Liver (tissue), 9 donors: ENCODE data around the gene ST3GAL4. TPM values are rescaled to one million over a fixed set of nuclear protein-coding genes. Genes with fewer than 3 reads are reported as not detected.

ENCODE experiments used
- DNase-seq: peaks from one replicate; pipeline ENCODE4 v3.0.0-alpha.2; 2017; ENCODE audit warnings: low spot score
- H3K27ac ChIP-seq, 2 donors: one replicate each; pipeline ENCODE4 v1.7.0; 2013; ENCODE audit warnings: inconsistent platforms in 2 of 2, low read length in 2 of 2, control low read depth in 1 of 2, low read depth in 1 of 2, mild to moderate bottlenecking in 1 of 2
- H3K27me3 ChIP-seq, 4 donors: one replicate each; pipeline versions ENCODE4 v1.6.1 to v1.7.0; 2013; ENCODE audit warnings: low read length in 3 of 4, inconsistent platforms in 1 of 4, mild to moderate bottlenecking in 1 of 4, moderate library complexity in 1 of 4; ENCODE audit not compliant: control insufficient read depth in 4 of 4, insufficient read depth in 4 of 4
- H3K36me3 ChIP-seq, 4 donors: one replicate each; pipeline versions ENCODE4 v1.6.1 to v1.7.0; 2013; ENCODE audit warnings: low read length in 3 of 4, mild to moderate bottlenecking in 3 of 4, low read depth in 1 of 4, moderate library complexity in 1 of 4; ENCODE audit not compliant: control insufficient read depth in 4 of 4, insufficient read depth in 3 of 4
- H3K4me1 ChIP-seq, 4 donors: one replicate each; pipeline versions ENCODE4 v1.6.1 to v1.7.0; 2013; ENCODE audit warnings: low read length in 3 of 4, mild to moderate bottlenecking in 3 of 4, moderate library complexity in 1 of 4; ENCODE audit not compliant: control insufficient read depth in 4 of 4, insufficient read depth in 4 of 4
- H3K4me3 ChIP-seq, 3 donors: one replicate each; pipeline versions ENCODE4 v1.6.1 to v1.7.0; 2013; ENCODE audit warnings: low read length in 3 of 3, control low read depth in 1 of 3, low read depth in 1 of 3, mild to moderate bottlenecking in 1 of 3
- H3K9ac ChIP-seq, 2 donors: one replicate each; pipeline ENCODE4 v1.7.0; 2013; ENCODE audit warnings: low read length in 2 of 2, mild to moderate bottlenecking in 2 of 2, moderate library complexity in 2 of 2, control low read depth in 1 of 2, low read depth in 1 of 2
- H3K9me3 ChIP-seq, 4 donors: one replicate each; pipeline versions ENCODE4 v1.6.1 to v1.7.0; 2013; ENCODE audit warnings: low read length in 3 of 4; ENCODE audit not compliant: control insufficient read depth in 4 of 4
- CTCF ChIP-seq: fragments of 150-350 bp; IDR thresholded peaks from 2 replicates; pipeline ENCODE4 v1.5.1; 2017; ENCODE audit warnings: improper control_type of control experiment, low read depth, low read length; ENCODE audit not compliant: missing input control
- EGR1 ChIP-seq, 2 donors: IDR thresholded peaks; 2 replicates each; pipeline ENCODE4 v1.6.1; 2016 to 2018; ENCODE audit warnings: antibody characterized with exemption in 2 of 2, low read depth in 2 of 2
- FOXA1 ChIP-seq: IDR thresholded peaks from 2 replicates; pipeline ENCODE4 v1.6.1; 2016; ENCODE audit warnings: antibody characterized with exemption
- GABPA ChIP-seq, 2 donors: IDR thresholded peaks in 1 of 2; conservative IDR thresholded peaks in 1 of 2; 2 replicates each; pipeline ENCODE4 v1.6.1; 2016; ENCODE audit warnings: antibody characterized with exemption in 2 of 2, mild to moderate bottlenecking in 1 of 2, moderate library complexity in 1 of 2
- HNF4A ChIP-seq, 2 donors: conservative IDR thresholded peaks; 2 replicates each; pipeline ENCODE4 v1.6.1; 2016; ENCODE audit warnings: antibody characterized with exemption in 2 of 2, mild to moderate bottlenecking in 2 of 2
- JUND ChIP-seq, 2 donors: IDR thresholded peaks; 2 replicates each; pipeline ENCODE4 v1.6.1; 2016; ENCODE audit warnings: antibody characterized with exemption in 2 of 2
- NR2F2 ChIP-seq: IDR thresholded peaks from 2 replicates; pipeline ENCODE4 v1.6.1; 2016; ENCODE audit warnings: antibody characterized with exemption
- RAD21 ChIP-seq, 2 donors: IDR thresholded peaks; 2 replicates each; pipeline ENCODE4 v1.6.1; 2016; ENCODE audit warnings: antibody characterized with exemption in 2 of 2, mild to moderate bottlenecking in 2 of 2
- YY1 ChIP-seq: IDR thresholded peaks from 2 replicates; pipeline ENCODE4 v1.6.1; 2016; ENCODE audit warnings: antibody characterized with exemption, mild to moderate bottlenecking
- WGBS: extraction: QIAGEN DNeasy Blood & Tissue Kit; methylation state at CpG from one replicate; pipeline ENCODE4 v1.1.7; 2013; 5-methylcytosine and 5-hydroxymethylcytosine counted together
- polyA plus RNA-seq, 2 donors: library from polyadenylated mRNA; stranded (reverse) in 1 of 2; unstranded in 1 of 2; fragments of 200-250 nt in 1 of 2; fragments of >200 nt in 1 of 2; fragmentation: Nextera tagmentation in 1 of 2; extraction: Ambion mirVana in 1 of 2; gene quantifications; one replicate each; pipeline versions ENCODE4 v1.2.1 to v1.2.3, GENCODE V29; 2013 to 2015
- total RNA-seq, 2 donors: library from RNA; depleted of rRNA; stranded (reverse); fragments of >200 nt; gene quantifications; one replicate each; pipeline ENCODE4 v1.2.3, GENCODE V29; 2014
- TF ChIP-seq, protein P1 (sequence below): IDR thresholded peaks from 2 replicates; pipeline ENCODE4 v1.6.1; 2016; ENCODE audit warnings: antibody characterized with exemption
- TF ChIP-seq, protein P2 (sequence below): IDR thresholded peaks from 2 replicates; pipeline ENCODE4 v1.6.1; 2016; ENCODE audit warnings: antibody characterized with exemption
- TF ChIP-seq, protein P3 (sequence below): IDR thresholded peaks from 2 replicates; pipeline ENCODE4 v1.6.1; 2016; ENCODE audit warnings: antibody characterized with exemption, mild to moderate bottlenecking
- donor health status: healthy.
- donor health status: healthy.
- donor health status: healthy.
- donor health status: healthy.
- donor health status: healthy.

ST3GAL4 gene
- total and polyA plus RNA-seq, 4 donors, result 4.5 to 18.4 (median 10.6) TPM

DNA sequence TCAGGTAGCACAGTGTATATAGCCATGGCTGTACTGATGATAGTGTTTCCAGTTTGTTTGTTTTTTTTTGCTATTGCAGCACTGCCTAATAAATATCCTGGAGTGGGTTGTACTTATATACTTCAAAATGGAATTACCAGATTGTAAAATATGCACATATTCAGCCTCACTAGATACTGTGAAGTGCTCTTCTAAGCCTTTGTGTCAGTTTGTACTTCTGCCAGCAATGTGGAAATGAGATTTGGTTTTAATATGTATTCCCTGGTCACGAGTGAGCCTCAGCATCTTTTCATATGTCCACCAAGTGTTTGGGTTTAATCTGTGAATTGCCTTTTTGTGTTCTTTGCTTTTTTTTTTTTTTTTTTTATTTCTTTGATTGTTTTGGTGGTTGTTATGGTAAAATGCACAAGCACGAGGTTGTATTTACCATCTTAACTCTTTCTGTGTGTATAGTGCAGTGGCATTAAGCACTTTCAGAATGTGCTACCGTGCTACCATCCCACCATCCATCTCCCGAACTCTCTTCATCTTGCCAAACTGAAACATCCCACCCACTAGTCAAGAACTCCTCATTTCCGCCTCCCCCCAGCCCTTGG lies 34.9 kb downstream of the ST3GAL4 start:
- Histone ChIP-seq H3K4me3 (no peak overlapping the region), H3K27me3 (no peaks in the 10 kb centered on the region), H3K36me3 (no peaks in the 10 kb centered on the region), H3K27ac (no peak overlapping the region), H3K9ac (no peak overlapping the region), H3K9me3 (no peaks in the 10 kb centered on the region), H3K4me1 (peaks cover 5 to 13% (median 9%) of the 10 kb centered on the region in 4 donors)
- DNase-seq, result no peak
- WGBS, result 72% methylated on average over 5 of the region's 5 CpGs
- TF ChIP-seq NR2F2 (no peak), FOXA1 (no peak), HNF4A (conservative IDR thresholded peaks at IDR 0.05) (no peak), YY1 (no peak)
- TF ChIP-seq, protein P1, sequence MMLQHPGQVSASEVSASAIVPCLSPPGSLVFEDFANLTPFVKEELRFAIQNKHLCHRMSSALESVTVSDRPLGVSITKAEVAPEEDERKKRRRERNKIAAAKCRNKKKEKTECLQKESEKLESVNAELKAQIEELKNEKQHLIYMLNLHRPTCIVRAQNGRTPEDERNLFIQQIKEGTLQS, result no peak

DNA sequence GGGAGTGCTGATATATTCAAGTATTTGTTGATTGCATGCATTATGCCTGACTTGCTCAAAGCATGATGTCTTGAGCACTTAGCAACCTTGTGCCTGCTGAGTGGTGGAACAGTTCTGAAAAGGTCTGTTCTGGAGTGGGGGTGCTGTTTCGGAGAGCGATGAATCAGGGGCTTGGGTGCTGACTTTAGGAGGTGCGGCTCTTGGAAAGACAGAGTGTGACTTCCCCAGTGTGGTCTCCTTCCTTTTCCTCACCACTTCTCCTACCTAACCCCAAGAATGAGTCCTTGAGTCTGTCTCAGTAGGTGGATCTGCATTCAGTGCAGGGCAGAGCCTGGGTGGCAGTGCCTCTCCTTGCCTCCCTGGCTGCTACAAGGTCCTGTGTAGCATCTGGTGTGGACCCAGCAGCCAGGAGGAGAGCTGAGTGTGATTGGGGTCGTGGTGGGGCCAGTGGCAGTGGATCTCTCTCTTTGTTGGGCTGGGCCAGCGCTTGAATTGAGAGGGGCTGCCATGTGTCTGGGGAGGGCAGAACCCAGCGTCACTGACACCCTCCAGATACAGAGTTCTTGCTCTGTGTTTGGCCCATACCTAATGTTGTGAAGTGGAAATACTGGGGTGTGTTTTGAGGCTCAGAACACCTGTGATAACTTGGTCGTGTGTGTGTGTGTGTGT lies 35.9 kb downstream of the ST3GAL4 start:
- Histone ChIP-seq H3K27me3 (no peaks in the 10 kb centered on the region), H3K9me3 (no peaks in the 10 kb centered on the region), H3K9ac (no peak overlapping the region), H3K4me3 (no peak overlapping the region), H3K27ac (no peak overlapping the region), H3K4me1 (peaks cover 5% of the 10 kb centered on the region in 4 donors), H3K36me3 (no peaks in the 10 kb centered on the region)
- WGBS, result 83% methylated on average over 7 of the region's 7 CpGs
- no peak for DNase-seq
- TF ChIP-seq, protein P2, sequence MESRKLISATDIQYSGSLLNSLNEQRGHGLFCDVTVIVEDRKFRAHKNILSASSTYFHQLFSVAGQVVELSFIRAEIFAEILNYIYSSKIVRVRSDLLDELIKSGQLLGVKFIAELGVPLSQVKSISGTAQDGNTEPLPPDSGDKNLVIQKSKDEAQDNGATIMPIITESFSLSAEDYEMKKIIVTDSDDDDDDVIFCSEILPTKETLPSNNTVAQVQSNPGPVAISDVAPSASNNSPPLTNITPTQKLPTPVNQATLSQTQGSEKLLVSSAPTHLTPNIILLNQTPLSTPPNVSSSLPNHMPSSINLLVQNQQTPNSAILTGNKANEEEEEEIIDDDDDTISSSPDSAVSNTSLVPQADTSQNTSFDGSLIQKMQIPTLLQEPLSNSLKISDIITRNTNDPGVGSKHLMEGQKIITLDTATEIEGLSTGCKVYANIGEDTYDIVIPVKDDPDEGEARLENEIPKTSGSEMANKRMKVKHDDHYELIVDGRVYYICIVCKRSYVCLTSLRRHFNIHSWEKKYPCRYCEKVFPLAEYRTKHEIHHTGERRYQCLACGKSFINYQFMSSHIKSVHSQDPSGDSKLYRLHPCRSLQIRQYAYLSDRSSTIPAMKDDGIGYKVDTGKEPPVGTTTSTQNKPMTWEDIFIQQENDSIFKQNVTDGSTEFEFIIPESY, result no peak
- TF ChIP-seq, protein P3, sequence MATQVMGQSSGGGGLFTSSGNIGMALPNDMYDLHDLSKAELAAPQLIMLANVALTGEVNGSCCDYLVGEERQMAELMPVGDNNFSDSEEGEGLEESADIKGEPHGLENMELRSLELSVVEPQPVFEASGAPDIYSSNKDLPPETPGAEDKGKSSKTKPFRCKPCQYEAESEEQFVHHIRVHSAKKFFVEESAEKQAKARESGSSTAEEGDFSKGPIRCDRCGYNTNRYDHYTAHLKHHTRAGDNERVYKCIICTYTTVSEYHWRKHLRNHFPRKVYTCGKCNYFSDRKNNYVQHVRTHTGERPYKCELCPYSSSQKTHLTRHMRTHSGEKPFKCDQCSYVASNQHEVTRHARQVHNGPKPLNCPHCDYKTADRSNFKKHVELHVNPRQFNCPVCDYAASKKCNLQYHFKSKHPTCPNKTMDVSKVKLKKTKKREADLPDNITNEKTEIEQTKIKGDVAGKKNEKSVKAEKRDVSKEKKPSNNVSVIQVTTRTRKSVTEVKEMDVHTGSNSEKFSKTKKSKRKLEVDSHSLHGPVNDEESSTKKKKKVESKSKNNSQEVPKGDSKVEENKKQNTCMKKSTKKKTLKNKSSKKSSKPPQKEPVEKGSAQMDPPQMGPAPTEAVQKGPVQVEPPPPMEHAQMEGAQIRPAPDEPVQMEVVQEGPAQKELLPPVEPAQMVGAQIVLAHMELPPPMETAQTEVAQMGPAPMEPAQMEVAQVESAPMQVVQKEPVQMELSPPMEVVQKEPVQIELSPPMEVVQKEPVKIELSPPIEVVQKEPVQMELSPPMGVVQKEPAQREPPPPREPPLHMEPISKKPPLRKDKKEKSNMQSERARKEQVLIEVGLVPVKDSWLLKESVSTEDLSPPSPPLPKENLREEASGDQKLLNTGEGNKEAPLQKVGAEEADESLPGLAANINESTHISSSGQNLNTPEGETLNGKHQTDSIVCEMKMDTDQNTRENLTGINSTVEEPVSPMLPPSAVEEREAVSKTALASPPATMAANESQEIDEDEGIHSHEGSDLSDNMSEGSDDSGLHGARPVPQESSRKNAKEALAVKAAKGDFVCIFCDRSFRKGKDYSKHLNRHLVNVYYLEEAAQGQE, result no peak
- no peak for TF ChIP-seq RAD21 (IDR thresholded peaks at IDR 0.05)

DNA sequence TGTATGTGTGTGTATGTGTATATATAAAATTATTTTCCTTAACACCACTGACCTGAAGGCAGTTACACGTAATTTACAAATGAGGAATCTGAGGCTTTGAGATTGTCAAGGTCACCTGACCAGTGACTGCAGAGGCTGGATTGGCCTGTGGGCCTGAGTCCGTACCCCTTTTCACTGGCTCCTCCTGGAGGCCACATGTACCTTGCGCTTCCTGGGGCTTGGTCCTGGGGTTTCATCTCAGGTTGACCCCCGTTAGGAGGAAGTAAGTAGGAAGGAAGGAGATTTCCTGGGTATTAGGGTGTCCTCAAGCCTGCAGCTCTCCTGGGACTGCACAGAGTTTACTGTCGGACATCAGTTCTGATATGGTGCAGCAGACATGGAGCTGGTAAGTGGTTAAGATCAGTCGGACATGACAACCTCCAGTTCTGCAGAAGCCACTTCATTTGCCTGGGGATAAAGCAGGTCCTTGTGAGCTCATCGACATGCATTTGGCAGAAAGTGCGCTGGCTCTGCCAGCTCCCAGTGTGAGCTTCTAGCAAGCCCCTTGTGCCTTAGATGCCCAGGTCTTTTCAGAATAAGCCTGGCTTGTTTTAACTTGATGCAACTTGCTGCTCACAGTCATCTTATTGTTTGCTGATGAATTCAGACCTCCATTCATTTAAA lies 36.6 kb downstream of the ST3GAL4 start:
- peaks cover 0 to 4% (median under 1%) of the 10 kb centered on the region in 4 donors for H3K4me1 ChIP-seq
- DNase-seq, result no peak
- TF ChIP-seq CTCF (peak; percentile 10), RAD21 (IDR thresholded peaks at IDR 0.05) (peak; percentile 50 to 69), JUND (IDR thresholded peaks at IDR 0.05) (no peak), EGR1 (IDR thresholded peaks at IDR 0.05; ENCODE audit: low read depth in 2 of 2) (no peak), GABPA (IDR thresholded peaks at IDR 0.05 in 1 of 2, conservative IDR thresholded peaks at IDR 0.05 in 1 of 2) (no peak)
- TF ChIP-seq, protein P2, result no peak
- H3K9me3 ChIP-seq, result no peaks in the 10 kb centered on the region
- H3K27ac ChIP-seq, result no peak overlapping the region
- no peak overlapping the region for H3K4me3 ChIP-seq
- WGBS, result 74% methylated on average over 8 of the region's 8 CpGs
- no peaks in the 10 kb centered on the region for H3K36me3 ChIP-seq
- H3K9ac ChIP-seq, result no peak overlapping the region
- no peaks in the 10 kb centered on the region for H3K27me3 ChIP-seq
